CD14-positive monocyte (primary cell): ENCODE measurements around the gene TPD52L1. TPM values are rescaled to one million over a fixed set of nuclear protein-coding genes. Genes with fewer than 3 reads are reported as not detected.

Experiments used
- DNase-seq, 3 donors: peaks; one replicate each; pipeline ENCODE4 v3.0.0-alpha.2; 2011 to 2022
- H2AFZ ChIP-seq: 2 replicates; pipeline ENCODE4 v1.6.0; 2012; ENCODE audit warnings: mild to moderate bottlenecking, low read depth, low read length, inconsistent platforms; ENCODE audit not compliant: insufficient read depth, poor library complexity, severe bottlenecking
- H3K27ac ChIP-seq, 2 donors: 1 replicate in 1 of 2; 2 replicates in 1 of 2; pipeline ENCODE4 v1.5.1; 2012 to 2013; ENCODE audit warnings: low read length in 2 of 2, control low read depth in 1 of 2, inconsistent platforms in 1 of 2, low read depth in 1 of 2, mild to moderate bottlenecking in 1 of 2
- H3K27me3 ChIP-seq, 2 donors: one replicate each; pipeline versions ENCODE4 v1.6.0 to v1.6.1; 2011 to 2013; ENCODE audit warnings: low read length in 2 of 2; ENCODE audit not compliant: control insufficient read depth in 2 of 2, insufficient read depth in 2 of 2
- H3K36me3 ChIP-seq, 2 donors: replicated peaks in 1 of 2; 1 replicate in 1 of 2; 2 replicates in 1 of 2; pipeline versions ENCODE4 v1.5.1 to v1.6.1; 2012 to 2013; ENCODE audit warnings: low read length in 2 of 2, control low read depth in 1 of 2, inconsistent platforms in 1 of 2, mild to moderate bottlenecking in 1 of 2; ENCODE audit not compliant: insufficient read depth in 2 of 2, control insufficient read depth in 1 of 2
- H3K4me1 ChIP-seq, 2 donors: 1 replicate in 1 of 2; 2 replicates in 1 of 2; pipeline versions ENCODE4 v1.5.1 to v1.6.1; 2012 to 2013; ENCODE audit warnings: low read length in 2 of 2, control low read depth in 1 of 2, inconsistent platforms in 1 of 2, mild to moderate bottlenecking in 1 of 2, moderate library complexity in 1 of 2; ENCODE audit not compliant: insufficient read depth in 2 of 2, control insufficient read depth in 1 of 2
- H3K4me2 ChIP-seq: replicated peaks from 2 replicates; pipeline ENCODE3; 2012; ENCODE audit warnings: low read length, moderate library complexity, mild to moderate bottlenecking; ENCODE audit not compliant: poor library complexity, severe bottlenecking; ENCODE audit errors: extremely low read depth
- H3K4me3 ChIP-seq, 3 experiments: fragments of 200-600 bp in 1 of 3; sonication (generic) in 1 of 3; replicated peaks in 1 of 3; 1 replicate in 2 of 3; 2 replicates in 1 of 3; pipeline ENCODE4 v1.5.1; 2011 to 2013; ENCODE audit warnings: low read length in 3 of 3, mild to moderate bottlenecking in 3 of 3, control low read depth in 2 of 3, low read depth in 2 of 3, inconsistent platforms in 1 of 3, moderate library complexity in 1 of 3
- H3K79me2 ChIP-seq: 2 replicates; pipeline ENCODE4 v1.6.0; 2012; ENCODE audit warnings: mild to moderate bottlenecking, control low read depth, inconsistent platforms, low read length, moderate library complexity; ENCODE audit not compliant: insufficient read depth
- H3K9ac ChIP-seq: 2 replicates; pipeline ENCODE4 v1.6.0; 2017; ENCODE audit warnings: low read length, mild to moderate bottlenecking; ENCODE audit not compliant: insufficient read depth, poor library complexity, severe bottlenecking
- H3K9me3 ChIP-seq, 2 donors: replicated peaks in 1 of 2; 1 replicate in 1 of 2; 2 replicates in 1 of 2; pipeline versions ENCODE4 v1.5.1 to v1.6.1; 2012 to 2013; ENCODE audit warnings: low read length in 2 of 2, control low read depth in 1 of 2; ENCODE audit not compliant: control insufficient read depth in 1 of 2, insufficient read depth in 1 of 2
- H4K20me1 ChIP-seq: 2 replicates; pipeline ENCODE4 v1.6.0; 2012; ENCODE audit warnings: mild to moderate bottlenecking, low read length, control low read depth, moderate library complexity; ENCODE audit not compliant: insufficient read depth
- H3K27ac Mint-ChIP-seq, 7 donors: one replicate each; pipeline ENCODE4 v1.8.0; 2020; ENCODE audit warnings: mild to moderate bottlenecking in 7 of 7, mixed read lengths in 7 of 7, moderate library complexity in 6 of 7, inconsistent platforms in 2 of 7
- H3K27me3 Mint-ChIP-seq, 3 donors: one replicate each; pipeline ENCODE4 v1.8.0; 2021 to 2022; ENCODE audit warnings: low read depth in 3 of 3, mild to moderate bottlenecking in 3 of 3, mixed read lengths in 3 of 3, moderate library complexity in 3 of 3, inconsistent platforms in 1 of 3
- H3K36me3 Mint-ChIP-seq, 2 donors: one replicate each; pipeline ENCODE4 v1.8.0; 2020; ENCODE audit warnings: mixed read lengths in 2 of 2, inconsistent platforms in 1 of 2, mild to moderate bottlenecking in 1 of 2
- H3K4me1 Mint-ChIP-seq: one replicate; pipeline ENCODE4 v1.8.0; 2020; ENCODE audit warnings: mild to moderate bottlenecking, mixed read lengths
- H3K4me3 Mint-ChIP-seq, 2 donors: one replicate each; pipeline ENCODE4 v1.8.0; 2020; ENCODE audit warnings: mild to moderate bottlenecking in 2 of 2, mixed read lengths in 2 of 2, moderate library complexity in 1 of 2
- H3K9me3 Mint-ChIP-seq, 7 donors: one replicate each; pipeline ENCODE4 v1.8.0; 2020 to 2022; ENCODE audit warnings: mixed read lengths in 7 of 7, mild to moderate bottlenecking in 6 of 7, moderate library complexity in 6 of 7, inconsistent platforms in 2 of 7
- CTCF ChIP-seq: fragments of 200-600 bp; IDR thresholded peaks from one replicate; pipeline ENCODE4 v1.8.0; 2022; ENCODE audit warnings: antibody characterized with exemption, mild to moderate bottlenecking
- WGBS: methylation state at CpG from one replicate; pipeline ENCODE4 v1.1.5; 2013; ENCODE audit warnings: missing lambda C conversion rate; ENCODE audit not compliant: insufficient coverage; 5-methylcytosine and 5-hydroxymethylcytosine counted together
- intact Hi-C, 2 donors: fragments of 100-400 bp; cut with micrococcal nuclease; formaldehyde crosslinking; loops; one replicate each; pipeline versions ENCODE4 v1.15.0 to v1.15.1; 2023
- polyA plus RNA-seq, 3 donors: library from polyadenylated mRNA; depleted of rRNA in 1 of 3; unstranded in 2 of 3; stranded (reverse) in 1 of 3; fragments of 300-500 nt in 2 of 3; fragments of >200 nt in 1 of 3; fragmentation: Illumina TruSeq in 2 of 3; gene quantifications; 1 replicate in 2 of 3; 2 replicates in 1 of 3; pipeline ENCODE4 v1.2.3, GENCODE V29; 2012 to 2021

Gene TPD52L1
- polyA plus RNA-seq, 3 donors, result not detected

- Histone ChIP-seq H3K27me3 (no peaks in the 10 kb centered on the region), H3K4me1 (no peaks in the 10 kb centered on the region), H3K9me3 (no peaks in the 10 kb centered on the region), H3K27ac (no peak overlapping the region), H3K4me3 (no peak overlapping the region), H3K4me2 (no peak overlapping the region), H3K36me3 (no peaks in the 10 kb centered on the region), H2AFZ (no peak overlapping the region), H4K20me1 (no peaks in the 10 kb centered on the region), H3K79me2 (no peaks in the 10 kb centered on the region), H3K9ac (no peak overlapping the region)
- Mint-ChIP-seq H3K27ac (peak overlapping the region in 1 of 7 donors; percentile 35), H3K9me3 (no peaks in the 10 kb centered on the region), H3K27me3 (peaks cover 1 to 2% (median 2%) of the 10 kb centered on the region in 3 donors), H3K4me3 (no peak overlapping the region), H3K36me3 (no peaks in the 10 kb centered on the region), H3K4me1 (no peaks in the 10 kb centered on the region)
- intact Hi-C loops, result no loop called here
- WGBS, result 92% methylated on average over 3 of the region's 6 CpGs
- DNase-seq, result no peak
- TF ChIP-seq CTCF, result no peak
Observed at GRCh38 chr6:125182237-125183008, 28.9 kb downstream of the TPD52L1 start.

- no peaks in the 10 kb centered on the region for H3K79me2 ChIP-seq
- H3K4me3 ChIP-seq, result no peak overlapping the region
- no peak overlapping the region for H3K4me2 ChIP-seq
- no peak overlapping the region for H3K27ac Mint-ChIP-seq
- no peak overlapping the region for H3K9ac ChIP-seq
- no peaks in the 10 kb centered on the region for H3K9me3 ChIP-seq
- no peak overlapping the region for H3K4me3 Mint-ChIP-seq
- no peaks in the 10 kb centered on the region for H3K4me1 ChIP-seq
- no peak for DNase-seq
- H3K9me3 Mint-ChIP-seq, result no peaks in the 10 kb centered on the region
- intact Hi-C loops, result no loop called here
- H3K27me3 ChIP-seq, result no peaks in the 10 kb centered on the region
- H3K4me1 Mint-ChIP-seq, result no peaks in the 10 kb centered on the region
- no peak overlapping the region for H2AFZ ChIP-seq
- no peaks in the 10 kb centered on the region for H4K20me1 ChIP-seq
- no peak for TF ChIP-seq CTCF
- no peaks in the 10 kb centered on the region for H3K36me3 ChIP-seq
- H3K27ac ChIP-seq, result no peak overlapping the region
- WGBS, result 100% methylated on average over 2 of the region's 6 CpGs
- H3K27me3 Mint-ChIP-seq, result peaks cover 1 to 2% (median 1%) of the 10 kb centered on the region in 3 donors
- H3K36me3 Mint-ChIP-seq, result no peaks in the 10 kb centered on the region
Observed at GRCh38 chr6:125183391-125183790, 29.8 kb downstream of the TPD52L1 start.
